ENCODE data around the gene CUL5.

CUL5 gene

GRCh38 chr11:108008656-108009496 is at the start of gene CUL5:
TSS of gene CUL5 (plus strand) at chr11:108008898. CDS start at chr11:108009349, 451 bp downstream.
- DNase-seq: peak; percentile 94

GRCh38 chr11:107961480-107961879 is 47.2 kb upstream of the CUL5 start:
- DNase-seq: no peak

- no peak for DNase-seq
These were observed 46.5 kb upstream of the CUL5 start for GRCh38 chr11:107962181-107962580.

- no peak for DNase-seq
These were observed 45.6 kb upstream of the CUL5 start for GRCh38 chr11:107963091-107963490.

- DNase-seq: no peak
These were observed 39.5 kb upstream of the CUL5 start for GRCh38 chr11:107969219-107969618.

- DNase-seq: no peak
These were observed 38.6 kb upstream of the CUL5 start for GRCh38 chr11:107970049-107970448.

- DNase-seq: no peak
These were observed 35.1 kb upstream of the CUL5 start for GRCh38 chr11:107973641-107974040.

- DNase-seq: peak; percentile 92
These were observed 20.1 kb upstream of the CUL5 start for GRCh38 chr11:107988397-107989158.

GRCh38 chr11:107991868-107992414 is 16.8 kb upstream of the CUL5 start:
- DNase-seq: no peak

- DNase-seq: no peak
These were observed 12.5 kb upstream of the CUL5 start for GRCh38 chr11:107996006-107996776.

GRCh38 chr11:107998761-107999160 is 9.9 kb upstream of the CUL5 start:
- no peak for DNase-seq

- peak; percentile 64 for DNase-seq
These were observed 8.8 kb upstream of the CUL5 start for GRCh38 chr11:107999759-108000455.

- DNase-seq: no peak
These were observed 6.2 kb upstream of the CUL5 start for GRCh38 chr11:108002476-108002875.

- DNase-seq: no peak
These were observed 5.1 kb upstream of the CUL5 start for GRCh38 chr11:108003623-108004022.

- no peak for DNase-seq
These were observed 879 bp upstream of the CUL5 start for GRCh38 chr11:108007819-108008218.

GRCh38 chr11:108009497-108010370 is 1.0 kb downstream of the CUL5 start:
- DNase-seq: peak; percentile 47

GRCh38 chr11:108012139-108012725 is 3.5 kb downstream of the CUL5 start:
- no peak for DNase-seq

GRCh38 chr11:108016647-108017046 is 7.9 kb downstream of the CUL5 start:
- no peak for DNase-seq

- no peak for DNase-seq
These were observed 10.0 kb downstream of the CUL5 start for GRCh38 chr11:108018708-108019107.

GRCh38 chr11:108019870-108020540 is 11.3 kb downstream of the CUL5 start:
- peak; percentile 40 for DNase-seq

All from GF-D8 (cell line).